Measurements from ENCODE around the gene ADCY3. TPM values are rescaled to one million over a fixed set of nuclear protein-coding genes. Genes with fewer than 3 reads are reported as not detected.

ADCY3 gene
- polyA plus RNA-seq, 1 donor (not counting 4 experiments of a cell fraction or from before 2014, with no cell fraction given) = 33.2 TPM

GRCh38 chr2:24853996-24854395 lies 66.0 kb downstream of the ADCY3 start:
- DNase-seq (ENCODE audit: low read depth, low spot score) (no peak), FAIRE-seq (no peak)
- Histone ChIP-seq H3K36me3 (ENCODE audit: control insufficient read depth in 2 of 2, extremely low read depth in 1 of 2, insufficient read depth in 2 of 2, low read length in 2 of 2) (peaks cover 0 to 6% of the 10 kb centered on the region in 2 experiments), H3K9ac (ENCODE audit: control insufficient read depth, extremely low read depth, insufficient read depth, low read length) (no peak overlapping the region), H3K9me3 (ENCODE audit: control insufficient read depth, low read depth, low read length) (no peaks in the 10 kb centered on the region), H3K4me3 (ENCODE audit: control insufficient read depth in 2 of 3, extremely low read depth in 1 of 3, insufficient read depth in 2 of 3, low read depth in 1 of 3, low read length in 3 of 3) (no peak overlapping the region), H3K27me3 (ENCODE audit: control insufficient read depth, extremely low read depth, insufficient read depth, low read length) (no peaks in the 10 kb centered on the region), H3K27ac (ENCODE audit: control insufficient read depth, insufficient read depth, low read length) (no peak overlapping the region), H3K4me1 (ENCODE audit: control insufficient read depth, extremely low read depth, insufficient read depth, low read length) (no peaks in the 10 kb centered on the region), H2AFZ (ENCODE audit: control insufficient read depth, low read length) (no peak overlapping the region), H3K9me1 (ENCODE audit: control insufficient read depth, extremely low read depth, insufficient read depth, low read length) (no peaks in the 10 kb centered on the region), H3K4me2 (ENCODE audit: control insufficient read depth, extremely low read depth, insufficient read depth, low read depth, low read length) (no peak overlapping the region), H4K20me1 (ENCODE audit: control insufficient read depth, extremely low read depth, insufficient read depth, low read length) (no peaks in the 10 kb centered on the region), H3K79me2 (ENCODE audit: control insufficient read depth, insufficient read depth, low read length) (no peaks in the 10 kb centered on the region)
- dilution Hi-C loops (cut with MboI; ENCODE audit: extremely low pct_ligation_motif_present, low sequenced_read_pairs) = no loop called here
- TF ChIP-seq EZH2 (IDR thresholded peaks at IDR 0.05; ENCODE audit: low read length) (no peak), CTCF (optimal IDR thresholded peaks at IDR 0.05 in 1 of 3, IDR thresholded peaks at IDR 0.05 in 1 of 3, conservative IDR thresholded peaks at IDR 0.05 in 1 of 3; ENCODE audit: extremely low read depth in 1 of 3, insufficient read depth in 2 of 3, low read length in 3 of 3) (no peak)

GRCh38 chr2:24853046-24853445 lies 67.0 kb downstream of the ADCY3 start:
- Histone ChIP-seq H3K9ac (ENCODE audit: control insufficient read depth, extremely low read depth, insufficient read depth, low read length) (no peak overlapping the region), H3K9me1 (ENCODE audit: control insufficient read depth, extremely low read depth, insufficient read depth, low read length) (no peaks in the 10 kb centered on the region), H3K36me3 (ENCODE audit: control insufficient read depth in 2 of 2, extremely low read depth in 1 of 2, insufficient read depth in 2 of 2, low read length in 2 of 2) (no peaks in the 10 kb centered on the region), H3K27me3 (ENCODE audit: control insufficient read depth, extremely low read depth, insufficient read depth, low read length) (no peaks in the 10 kb centered on the region), H2AFZ (ENCODE audit: control insufficient read depth, low read length) (no peak overlapping the region), H4K20me1 (ENCODE audit: control insufficient read depth, extremely low read depth, insufficient read depth, low read length) (no peaks in the 10 kb centered on the region), H3K79me2 (ENCODE audit: control insufficient read depth, insufficient read depth, low read length) (no peaks in the 10 kb centered on the region), H3K4me1 (ENCODE audit: control insufficient read depth, extremely low read depth, insufficient read depth, low read length) (no peaks in the 10 kb centered on the region), H3K9me3 (ENCODE audit: control insufficient read depth, low read depth, low read length) (no peaks in the 10 kb centered on the region), H3K4me2 (ENCODE audit: control insufficient read depth, extremely low read depth, insufficient read depth, low read depth, low read length) (no peak overlapping the region), H3K27ac (ENCODE audit: control insufficient read depth, insufficient read depth, low read length) (no peak overlapping the region), H3K4me3 (ENCODE audit: control insufficient read depth in 2 of 3, extremely low read depth in 1 of 3, insufficient read depth in 2 of 3, low read depth in 1 of 3, low read length in 3 of 3) (no peak overlapping the region)
- dilution Hi-C loops (cut with MboI; ENCODE audit: extremely low pct_ligation_motif_present, low sequenced_read_pairs) = no loop called here
- no peak for DNase-seq (ENCODE audit: low read depth, low spot score)
- TF ChIP-seq CTCF (optimal IDR thresholded peaks at IDR 0.05 in 1 of 3, IDR thresholded peaks at IDR 0.05 in 1 of 3, conservative IDR thresholded peaks at IDR 0.05 in 1 of 3; ENCODE audit: extremely low read depth in 1 of 3, insufficient read depth in 2 of 3, low read length in 3 of 3) (no peak), EZH2 (IDR thresholded peaks at IDR 0.05; ENCODE audit: low read length) (no peak)
- FAIRE-seq = no peak

All from keratinocyte (primary cell).